HEK293T (cell line): ENCODE measurements around the gene PGM5.
"Not testable (repeated sequence)": the region's sequence is repeated elsewhere in the genome, so short reads cannot be mapped to it uniquely, and the experiment has no call there.

Experiments used
- BHLHE40 ChIP-seq: fragments of 450-650 bp; IDR thresholded peaks from 2 replicates; pipeline ENCODE4 v1.6.1; 2016; ENCODE audit warnings: mild to moderate bottlenecking, moderate library complexity, borderline replicate concordance
- ELF4 ChIP-seq: fragments of 450-650 bp; IDR thresholded peaks from 2 replicates; pipeline ENCODE4 v1.6.1; 2017; ENCODE audit warnings: antibody characterized with exemption
- FOXA1 ChIP-seq: fragments of 450-650 bp; IDR thresholded peaks from 2 replicates; pipeline ENCODE4 v1.6.1; 2016; ENCODE audit warnings: mild to moderate bottlenecking
- HDGF ChIP-seq: fragments of 450-650 bp; IDR thresholded peaks from 2 replicates; pipeline ENCODE4 v1.6.1; 2017; ENCODE audit warnings: antibody characterized with exemption, borderline replicate concordance
- SP1 ChIP-seq: fragments of 450-650 bp; IDR thresholded peaks from 2 replicates; pipeline ENCODE4 v1.6.1; 2017
- SUZ12 ChIP-seq: fragments of 450-650 bp; IDR thresholded peaks from 2 replicates; pipeline ENCODE4 v1.6.1; 2016; ENCODE audit warnings: mild to moderate bottlenecking

- TF ChIP-seq SP1, FOXA1, HDGF, SUZ12, BHLHE40, ELF4: not testable (repeated sequence)
Observed at GRCh38 chr9:68396411-68397094, 40.1 kb downstream of the PGM5 start.
